ENCODE measurements around the gene PRKACB. TPM values are rescaled to one million over a fixed set of nuclear protein-coding genes. Genes with fewer than 3 reads are reported as not detected.

The PRKACB gene
- total RNA-seq = 7.4 and 8.1 TPM in 2 replicates

GRCh38 chr1:84143796-84144565 is at the start of gene PRKACB:
Gene PRKACB, plus strand, starts transcription at chr1:84144271. Its CDS starts 91 bp downstream, at chr1:84144362.

Other genes starting within 250 kb of the PRKACB start
- 2.3 and 4.4 TPM in 2 replicates for gene TTLL7, start 145.1 kb upstream of the PRKACB start, total RNA-seq
- gene SAMD13, start 157.4 kb downstream of the PRKACB start, total RNA-seq = 0.70 and 0.87 TPM in 2 replicates